ENCODE data around the gene MRPS14. TPM values are rescaled to one million over a fixed set of nuclear protein-coding genes. Genes with fewer than 3 reads are reported as not detected.

MRPS14 gene
- total and polyA plus RNA-seq, 9 of the 15 experiments (the other 6 are each of a cell fraction or from before 2014, with no cell fraction given), result 38.1 to 231 (median 54.9) TPM

DNA sequence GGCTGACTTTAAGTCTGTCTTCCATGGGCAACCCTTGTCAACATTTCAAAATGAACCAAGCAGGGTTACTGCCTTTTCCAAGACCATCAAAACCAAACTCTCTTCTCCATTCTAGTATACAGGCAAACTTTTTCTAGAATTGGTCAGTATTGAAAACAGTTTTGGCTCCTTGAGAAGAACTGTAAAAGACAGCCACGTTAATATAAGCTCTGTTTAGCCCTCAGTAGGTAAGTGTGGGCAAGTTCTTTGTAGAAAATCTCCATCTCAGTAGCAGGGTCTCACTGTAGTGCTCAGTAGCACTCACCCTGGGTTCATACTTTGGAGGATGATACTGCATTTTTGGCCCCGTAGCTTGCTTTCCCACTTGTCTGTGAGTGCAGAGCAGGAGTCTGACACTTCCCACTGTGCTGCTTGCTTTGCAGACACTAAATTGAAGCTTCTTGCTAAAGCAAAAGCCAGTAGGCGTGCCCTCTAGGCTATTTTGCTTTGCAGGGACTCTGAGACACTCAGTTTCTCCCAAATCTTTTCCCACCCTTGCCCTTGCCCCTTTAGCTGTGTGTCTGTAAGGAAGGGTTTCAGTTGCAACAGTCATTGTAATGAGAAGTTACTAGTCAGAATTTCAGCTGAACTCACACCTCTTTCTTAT, 57.7 kb downstream of the MRPS14 start (continued):
- TF ChIP-seq AFF4 (CRISPR knock-in tag; IDR thresholded peaks at IDR 0.05) (peak; percentile 20; the same call in 1 of the 2 replicates), SMARCA5 (IDR thresholded peaks at IDR 0.05) (peak; percentile 39; the same call in 1 of the 2 replicates), NRF1 (conservative IDR thresholded peaks at IDR 0.05 in 1 of 2, IDR thresholded peaks at IDR 0.05 in 1 of 2) (0 out of 4 replicates have a peak, but pooled peaks of 1 of the 2 experiments have one; percentile 23), ARID2 (IDR thresholded peaks at IDR 0.05) (peak; percentile 61; the same call in 1 of the 2 replicates), RAD21 (CRISPR knock-in tag; conservative IDR thresholded peaks at IDR 0.05 in 1 of 2, IDR thresholded peaks at IDR 0.05 in 1 of 2) (peak in 1 of 2 experiments; percentile 10; a peak in 1 of 4 replicates), STAT6 (CRISPR knock-in tag; IDR thresholded peaks at IDR 0.05) (0 out of 2 replicates have a peak, but pooled peaks have one; percentile 65), SMARCA4 (IDR thresholded peaks at IDR 0.05) (peak; percentile 37), HDGF (IDR thresholded peaks at IDR 0.05) (peak; percentile 89; the same call in 1 of the 2 replicates), FOXK2 (conservative IDR thresholded peaks at IDR 0.05 in 1 of 2, IDR thresholded peaks at IDR 0.05 in 1 of 2; ENCODE audit: low read depth in 2 of 2) (no peak), CREB3 (tag; conservative IDR thresholded peaks at IDR 0.05; ENCODE audit: low read depth) (peak; percentile 66; the same call in 1 of the 2 replicates), NCOA4 (IDR thresholded peaks at IDR 0.05; ENCODE audit: partially characterized antibody) (peak; percentile 10), ZNF75A (CRISPR knock-in tag; IDR thresholded peaks at IDR 0.05) (0 out of 2 replicates have a peak, but pooled peaks have one; percentile 32), ZKSCAN1 (IDR thresholded peaks at IDR 0.05; ENCODE audit: low read depth, low read length) (no peak), TOE1 (IDR thresholded peaks at IDR 0.05; ENCODE audit: borderline replicate concordance) (no peak), TOE1 (CRISPR knock-in tag; IDR thresholded peaks at IDR 0.05; ENCODE audit: borderline replicate concordance, low read depth) (no peak), C11orf30 (IDR thresholded peaks at IDR 0.05; ENCODE audit: low read depth) (peak; percentile 91), YBX1 (IDR thresholded peaks at IDR 0.05) (no peak), MCM3 (IDR thresholded peaks at IDR 0.05) (no peak)
- TF ChIP-seq, protein P1, sequence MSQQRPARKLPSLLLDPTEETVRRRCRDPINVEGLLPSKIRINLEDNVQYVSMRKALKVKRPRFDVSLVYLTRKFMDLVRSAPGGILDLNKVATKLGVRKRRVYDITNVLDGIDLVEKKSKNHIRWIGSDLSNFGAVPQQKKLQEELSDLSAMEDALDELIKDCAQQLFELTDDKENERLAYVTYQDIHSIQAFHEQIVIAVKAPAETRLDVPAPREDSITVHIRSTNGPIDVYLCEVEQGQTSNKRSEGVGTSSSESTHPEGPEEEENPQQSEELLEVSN (IDR thresholded peaks at IDR 0.05; ENCODE audit: borderline replicate concordance in 1 of 2, extremely low read depth in 1 of 2, insufficient read depth in 1 of 2, insufficient read length in 1 of 2, low read depth in 1 of 2, low read length in 1 of 2, poor library complexity in 1 of 2, severe bottlenecking in 1 of 2), result peak in 1 of 2 experiments; percentile 47

All from K562 (cell line).